ENCODE measurements around the gene SAMD10.
"Not testable (repeated sequence)": the region's sequence is repeated elsewhere in the genome, so short reads cannot be mapped to it uniquely, and the experiment has no call there.

SAMD10 gene

DNA sequence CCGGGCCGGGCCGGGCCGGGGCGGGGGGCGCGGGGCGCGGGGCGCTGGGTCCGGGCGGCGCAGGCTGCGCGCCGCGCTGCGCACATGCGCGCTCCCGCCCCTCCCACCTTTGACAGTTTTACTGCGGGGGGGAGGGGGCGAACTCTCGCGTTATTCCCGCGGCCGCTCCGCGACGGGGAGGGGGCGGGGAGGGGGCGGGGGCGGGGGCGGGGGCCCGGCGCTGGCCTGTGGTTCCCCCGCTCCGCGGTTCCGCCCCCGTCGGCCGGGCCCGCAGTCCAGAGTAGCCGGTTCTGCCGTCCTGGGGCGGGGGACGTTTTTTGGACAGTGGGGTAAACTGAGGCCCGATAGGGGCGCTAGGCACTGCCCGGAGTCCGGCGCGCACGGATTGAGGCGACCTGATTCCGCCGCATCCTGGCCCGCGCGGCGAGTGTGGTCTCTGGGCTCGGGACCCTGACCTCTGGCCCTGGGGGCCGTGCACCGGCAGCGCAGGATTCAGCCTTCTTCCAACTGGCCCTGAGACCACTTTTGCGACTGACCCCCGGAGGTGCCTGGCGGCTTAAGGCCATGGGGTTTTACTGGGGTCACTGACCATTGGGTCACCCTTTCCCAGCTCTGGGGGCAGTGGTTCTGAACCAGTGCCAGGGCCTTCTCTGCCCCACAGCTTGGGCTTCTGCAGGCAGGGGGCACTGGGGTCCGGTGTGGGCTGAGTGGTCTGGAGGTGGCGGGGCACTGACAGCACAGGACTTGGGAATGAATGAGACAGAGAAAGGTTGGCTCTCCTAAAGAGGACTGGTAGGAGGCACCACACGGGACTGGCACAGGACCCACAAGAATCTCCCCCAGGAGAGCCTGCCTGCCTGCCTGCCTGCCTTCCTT lies 9.4 kb downstream of the SAMD10 start, which contains the start of gene ZNF512B:
ZNF512B (minus strand) TSS at position 93 of the 876 bp plus-strand sequence. CDS start 1,980 bp downstream, outside the sequence.
- peak in 1 of 2 donors; percentile 42 for DNase-seq (ENCODE audit: low read depth in 1 of 2, low spot score in 1 of 2)

- no peak for DNase-seq (ENCODE audit: low read depth in 1 of 2, low spot score in 1 of 2)
Measured at GRCh38 chr20:63968928-63969760, 10.3 kb downstream of the SAMD10 start.

DNA sequence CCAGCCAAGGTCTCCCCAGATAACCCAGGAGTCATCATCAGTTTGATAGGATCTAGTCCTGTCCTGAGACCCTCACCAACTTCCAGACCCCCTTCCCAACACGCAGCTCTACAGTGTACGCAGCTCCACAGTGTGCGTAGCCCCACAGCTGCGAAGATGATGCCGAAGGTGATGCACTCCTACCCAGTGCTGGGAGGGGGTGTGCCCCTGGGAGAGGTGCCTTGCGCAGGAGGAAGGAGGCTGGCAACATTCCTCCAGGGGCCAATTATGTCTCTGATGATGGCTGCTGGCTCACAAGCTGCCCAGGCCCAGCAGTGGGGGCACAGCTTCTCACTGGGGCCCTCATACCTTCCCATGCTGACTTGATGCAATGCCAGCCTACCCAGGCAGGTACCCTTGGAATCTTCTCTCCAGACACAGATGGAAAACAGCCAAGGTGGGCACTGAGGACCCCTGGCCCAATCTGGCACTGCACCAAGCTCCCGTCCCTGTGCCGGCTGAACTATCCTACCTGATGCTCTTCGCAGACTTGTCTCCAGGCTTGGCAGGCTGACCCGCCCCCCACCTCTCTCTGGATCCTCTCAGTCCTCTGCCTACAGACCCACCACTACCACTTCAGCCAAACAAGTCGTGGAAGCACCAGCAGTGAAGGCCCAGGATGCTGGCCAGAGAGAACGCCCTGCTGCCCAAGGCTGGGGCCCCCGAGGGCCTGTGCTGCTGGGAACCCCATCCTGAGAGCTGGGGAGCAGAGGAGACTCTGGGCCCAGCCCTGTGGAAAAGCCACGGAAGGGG lies 11.1 kb downstream of the SAMD10 start:
- no peak for DNase-seq (ENCODE audit: low read depth in 1 of 2, low spot score in 1 of 2)

DNA sequence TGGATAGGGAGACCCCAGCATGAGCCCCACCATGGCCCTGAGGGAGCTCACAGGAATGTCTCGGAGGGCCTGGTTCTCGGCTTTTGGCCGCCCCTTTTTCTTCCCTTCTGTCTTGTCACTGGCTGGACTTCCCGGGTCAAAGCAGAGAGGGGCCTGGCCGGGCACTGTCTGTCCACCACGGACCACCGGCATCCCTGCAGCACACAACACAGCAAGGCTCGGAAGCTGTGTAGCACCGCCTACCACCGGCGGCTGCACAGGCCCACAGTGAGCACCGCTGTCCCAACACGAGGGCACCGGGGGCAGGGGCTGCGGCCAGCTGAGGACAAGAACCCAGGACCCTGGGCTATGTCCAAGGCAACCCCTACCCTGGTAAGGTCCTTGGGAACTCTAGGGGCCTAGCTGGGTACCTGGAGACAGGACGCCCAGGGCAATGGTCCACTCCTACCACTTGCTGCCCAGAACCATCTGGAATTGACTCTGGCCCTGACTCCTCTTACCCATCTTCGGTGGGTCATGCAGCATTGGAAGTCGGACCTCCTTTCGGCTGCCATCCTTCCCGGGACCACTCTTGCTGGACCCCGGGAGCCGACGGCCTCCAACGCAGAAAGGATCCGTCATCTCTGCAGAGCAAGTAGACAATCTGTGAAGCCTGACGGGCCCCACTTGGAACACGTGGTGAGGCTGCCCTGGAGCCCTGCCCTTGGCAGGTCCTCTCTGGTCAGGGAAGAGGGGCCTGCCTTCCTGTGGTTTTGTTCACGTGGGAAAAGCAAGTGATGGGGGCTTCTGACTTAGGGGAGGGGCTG lies 11.9 kb downstream of the SAMD10 start:
- DNase-seq (ENCODE audit: low read depth in 1 of 2, low spot score in 1 of 2), result no peak

GRCh38 chr20:63966944-63967322 lies 12.5 kb downstream of the SAMD10 start:
- no peak for DNase-seq (ENCODE audit: low read depth in 1 of 2, low spot score in 1 of 2)

- DNase-seq (ENCODE audit: low read depth in 1 of 2, low spot score in 1 of 2), result no peak
Measured at GRCh38 chr20:63966172-63966943, 13.1 kb downstream of the SAMD10 start.

DNA sequence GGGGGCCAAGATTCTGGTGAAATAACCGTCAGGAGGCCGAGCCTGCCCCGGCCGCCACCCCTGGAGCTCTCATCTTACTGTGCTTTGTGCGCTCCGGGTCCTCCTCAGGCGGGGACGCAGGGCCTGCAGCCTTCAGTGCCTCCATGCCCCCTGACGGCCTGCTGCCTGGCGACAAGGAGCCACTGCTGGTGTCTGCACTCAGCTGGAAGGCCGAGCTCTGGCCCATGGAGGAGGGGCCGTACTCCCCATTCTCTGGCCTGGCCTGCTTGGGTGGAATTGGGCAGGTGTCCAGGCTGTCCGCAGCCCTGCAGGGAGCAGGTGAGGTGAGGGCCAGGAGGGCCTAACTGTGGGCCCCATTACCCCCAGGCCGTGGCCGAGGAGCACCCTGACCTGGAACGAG lies 15.0 kb downstream of the SAMD10 start:
- no peak for DNase-seq (ENCODE audit: low read depth in 1 of 2, low spot score in 1 of 2)

DNA sequence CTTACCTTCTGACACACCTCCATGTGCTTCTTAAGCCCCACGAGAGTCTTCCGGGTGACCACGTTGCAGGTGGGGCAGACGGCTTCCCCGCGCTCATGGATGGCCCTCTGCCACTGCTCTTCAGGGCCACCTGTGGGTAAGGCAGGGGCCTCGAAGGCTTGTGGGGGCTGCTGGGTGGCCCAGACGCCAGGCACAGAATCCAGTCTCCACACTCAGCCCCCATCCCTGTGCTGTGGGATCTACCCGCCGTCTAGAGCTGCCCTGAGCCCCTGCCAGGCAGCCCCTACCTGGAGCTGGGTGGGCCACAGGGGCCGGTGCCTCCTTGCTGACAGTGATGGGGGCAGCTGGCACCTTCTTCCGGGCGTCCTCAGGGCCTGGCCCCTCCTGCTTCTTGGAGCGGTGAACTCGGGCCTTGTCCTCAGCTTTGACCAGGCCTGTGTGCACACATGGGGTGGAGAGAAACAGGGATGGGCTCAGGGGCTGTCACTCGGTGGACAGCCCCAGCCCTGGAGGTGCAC lies 15.6 kb downstream of the SAMD10 start:
- no peak for DNase-seq (ENCODE audit: low read depth in 1 of 2, low spot score in 1 of 2)

GRCh38 chr20:63963348-63963741 lies 16.1 kb downstream of the SAMD10 start:
- no peak for DNase-seq (ENCODE audit: low read depth in 1 of 2, low spot score in 1 of 2)

GRCh38 chr20:63962426-63963347 lies 16.8 kb downstream of the SAMD10 start:
- DNase-seq (ENCODE audit: low read depth in 1 of 2, low spot score in 1 of 2), result no peak

- DNase-seq (ENCODE audit: low read depth in 1 of 2, low spot score in 1 of 2), result no peak
Measured at GRCh38 chr20:63961664-63962425, 17.6 kb downstream of the SAMD10 start.

- not testable (repeated sequence) for DNase-seq (ENCODE audit: low read depth in 1 of 2, low spot score in 1 of 2)
Measured at GRCh38 chr20:63960654-63961621, 18.5 kb downstream of the SAMD10 start.

DNA sequence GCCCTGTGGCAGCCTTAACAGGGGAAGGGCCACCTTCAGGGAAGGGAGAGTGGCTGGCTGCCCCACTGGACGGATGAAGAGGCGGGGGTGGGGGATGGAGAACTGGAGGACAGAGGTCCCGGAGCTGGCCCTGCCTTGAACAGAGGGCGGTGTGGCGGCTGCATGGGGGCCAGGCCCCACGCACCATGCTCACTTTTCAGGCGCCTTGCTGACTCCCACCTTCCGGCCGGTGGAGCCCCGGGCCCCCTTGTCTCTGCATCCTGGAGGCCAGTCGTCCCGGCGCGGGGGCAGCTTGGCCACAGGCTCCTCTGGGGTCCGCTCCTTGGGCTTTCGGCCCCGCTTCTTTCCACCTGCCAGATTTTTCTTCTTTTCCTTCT lies 19.8 kb downstream of the SAMD10 start:
- no peak for DNase-seq (ENCODE audit: low read depth in 1 of 2, low spot score in 1 of 2)

DNA sequence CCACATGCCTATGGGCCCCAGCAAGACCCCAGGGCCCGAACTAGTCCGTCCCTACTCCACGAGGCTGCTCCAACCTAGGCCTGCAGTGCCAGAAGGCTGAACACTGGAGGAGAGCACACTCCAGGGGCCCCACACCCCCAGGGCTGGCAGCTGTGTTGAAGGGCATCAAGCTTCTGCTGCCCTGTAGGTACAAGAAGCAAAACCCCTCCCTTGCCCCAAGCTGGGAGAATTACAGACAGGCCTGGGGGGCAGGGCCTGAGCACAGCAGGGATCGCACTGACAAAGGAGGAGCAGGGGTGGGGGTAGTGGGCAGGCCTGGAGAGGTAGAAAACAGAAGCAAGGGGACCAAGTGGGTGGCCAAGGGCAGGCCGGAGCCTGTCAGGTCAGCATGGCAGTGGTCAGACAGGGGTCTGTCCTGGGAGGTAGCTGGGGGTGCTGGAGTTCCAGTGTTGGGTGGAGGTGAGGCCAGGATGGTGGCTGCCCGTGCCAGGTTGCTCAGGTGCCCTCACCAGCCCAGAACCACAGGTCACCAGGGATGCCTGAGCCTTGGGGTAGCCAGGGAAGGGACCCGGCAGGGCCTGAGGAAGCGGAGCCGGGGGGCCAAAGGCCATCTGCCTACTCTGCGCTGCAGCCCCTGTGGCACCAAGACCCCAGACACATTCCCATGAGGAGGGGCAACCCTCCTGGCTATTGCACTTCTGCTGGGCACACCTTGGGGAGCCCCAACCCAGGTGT lies 20.3 kb downstream of the SAMD10 start:
- DNase-seq (ENCODE audit: low read depth in 1 of 2, low spot score in 1 of 2), result no peak

DNA sequence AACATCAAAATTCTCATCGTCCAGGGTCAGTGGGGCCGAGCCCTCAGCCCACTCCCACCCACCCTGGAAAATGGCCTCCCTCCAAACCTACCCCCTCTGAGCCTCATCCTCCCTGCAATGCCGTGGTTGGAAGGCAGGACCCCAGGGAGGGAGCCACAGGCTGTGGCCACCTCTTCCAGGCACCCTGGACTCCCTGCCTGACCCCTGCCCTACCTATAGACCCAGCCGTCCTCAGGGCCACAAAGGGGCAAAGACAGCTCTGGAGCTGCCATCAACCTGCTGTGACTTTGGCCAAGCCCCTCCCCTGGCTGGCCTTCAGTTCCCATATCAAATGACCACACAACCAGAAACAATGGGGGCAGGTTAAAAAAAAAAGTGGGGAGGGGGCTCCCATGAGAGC lies 21.0 kb downstream of the SAMD10 start:
- DNase-seq (ENCODE audit: low read depth in 1 of 2, low spot score in 1 of 2), result no peak
